Transverse colon (tissue), 4 donors: Measurements from ENCODE around the gene DMRT2. TPM values are rescaled to one million over a fixed set of nuclear protein-coding genes. Genes with fewer than 3 reads are reported as not detected.
A peak's percentile ranks its signal among the peaks of the same experiment; 100 is the strongest.

Experiments
- DNase-seq: peaks from one replicate; pipeline ENCODE4 v3.0.0-alpha.2; 2019
- H3K27ac ChIP-seq, 4 donors: fragments of 200-600 bp; sonication (generic); 2 replicates each; pipeline ENCODE4 v1.5.1; 2016 to 2018; ENCODE audit warnings: inconsistent platforms in 4 of 4
- H3K27me3 ChIP-seq: fragments of 200-600 bp; sonication (generic); 2 replicates; pipeline ENCODE4 v1.5.1; 2017; ENCODE audit warnings: inconsistent platforms
- H3K36me3 ChIP-seq, 4 donors: fragments of 200-600 bp; sonication (generic); 2 replicates each; pipeline ENCODE4 v1.5.1; 2017 to 2019; ENCODE audit warnings: inconsistent platforms in 4 of 4
- H3K4me1 ChIP-seq, 4 donors: fragments of 200-600 bp; sonication (generic); 2 replicates each; pipeline ENCODE4 v1.5.1; 2017 to 2020; ENCODE audit warnings: inconsistent platforms in 4 of 4
- H3K4me3 ChIP-seq, 4 donors: fragments of 200-600 bp; sonication (generic); 1 replicate in 1 of 4; 2 replicates in 3 of 4; pipeline versions ENCODE4 v1.5.1 to v1.6.1; 2017 to 2019; ENCODE audit warnings: inconsistent platforms in 4 of 4
- H3K9me3 ChIP-seq, 2 donors: fragments of 200-600 bp; sonication (generic); 2 replicates each; pipeline ENCODE4 v1.5.1; 2017 to 2019; ENCODE audit warnings: inconsistent platforms in 2 of 2
- CTCF ChIP-seq, 5 experiments: fragments of 200-600 bp in 3 of 5; fragments of 450-650 bp in 2 of 5; sonication (generic) in 3 of 5; IDR thresholded peaks; 1 replicate in 2 of 5; 2 replicates in 3 of 5; pipeline ENCODE4 v1.5.1; 2016 to 2017; ENCODE audit warnings: antibody characterized with exemption in 5 of 5, inconsistent platforms in 3 of 5, mild to moderate bottlenecking in 2 of 5, moderate library complexity in 1 of 5
- EP300 ChIP-seq: sonication (generic); formaldehyde crosslinking; IDR thresholded peaks from one replicate; pipeline ENCODE4 v1.6.1; 2017; ENCODE audit warnings: antibody characterized with exemption, low read depth
- POLR2A ChIP-seq: fragments of 450-650 bp; IDR thresholded peaks from one replicate; pipeline ENCODE4 v1.6.1; 2016; ENCODE audit warnings: antibody characterized with exemption, mild to moderate bottlenecking, moderate library complexity
- POLR2AphosphoS5 ChIP-seq, 3 donors: sonication (generic); formaldehyde crosslinking; IDR thresholded peaks; one replicate each; pipeline ENCODE4 v1.6.1; 2016; ENCODE audit warnings: antibody characterized with exemption in 3 of 3
- WGBS, 2 donors: methylation state at CpG; one replicate each; pipeline ENCODE4 v1.1.5; 2018; ENCODE audit warnings: low coverage in 1 of 2; 5-methylcytosine and 5-hydroxymethylcytosine counted together
- in situ Hi-C, 4 donors: fragments of 200-750 bp; cut with MboI; loops; one replicate each; pipeline versions ENCODE4 v1.15.0 to v1.15.1; 2017; ENCODE audit warnings: low sequenced_read_pairs in 3 of 4, low pct_ligation_motif_present in 1 of 4, low pct_unique_long_range_greater_than_20kb in 1 of 4
- intact Hi-C: fragments of 100-400 bp; cut with DNase I; formaldehyde crosslinking; loops from one replicate; pipeline ENCODE4 v1.15.1; 2023; ENCODE audit warnings: low total_unique reads
- total RNA-seq, 4 donors: library from RNA; depleted of rRNA; stranded (reverse); fragments of >200 nt; gene quantifications; one replicate each; pipeline ENCODE4 v1.1.0, GENCODE V29; 2016

DMRT2 gene
- total RNA-seq, 4 donors from 2014 or later = 1.1 to 3.8 (median 2.4) TPM

- no peaks in the 10 kb centered on the region for H3K36me3 ChIP-seq
- no peak overlapping the region for H3K27ac ChIP-seq
- TF ChIP-seq POLR2AphosphoS5 (IDR thresholded peaks at IDR 0.05) = no peak
- no peak for DNase-seq
- intact Hi-C loops (no loop called here), in situ Hi-C loops (no loop called here)
- H3K4me1 ChIP-seq = peaks cover 4 to 37% (median 32%) of the 10 kb centered on the region in 4 donors
- 42% methylated on average over 11 of the region's 11 CpGs; no CpG with 5 or more reads in 1 of the 2 donors for WGBS, 2 donors
- peaks cover 100% of the 10 kb centered on the region for H3K27me3 ChIP-seq
- no peaks in the 10 kb centered on the region for H3K9me3 ChIP-seq
- no peak overlapping the region for H3K4me3 ChIP-seq
Measured at GRCh38 chr9:1044643-1045042, 5.5 kb upstream of the DMRT2 start.

GRCh38 chr9:1046639-1047572, 3.3 kb upstream of the DMRT2 start:
- intact Hi-C loops = no loop called here
- Histone ChIP-seq H3K4me3 (peak overlapping the region in 1 of 4 donors; percentile 53), H3K9me3 (no peaks in the 10 kb centered on the region), H3K4me1 (peaks cover 4 to 58% (median 42%) of the 10 kb centered on the region in 4 donors), H3K36me3 (no peaks in the 10 kb centered on the region), H3K27ac (no peak overlapping the region), H3K27me3 (peaks cover 100% of the 10 kb centered on the region)
- DNase-seq = no peak
- TF ChIP-seq CTCF (IDR thresholded peaks at IDR 0.05) (no peak), POLR2A (no peak), POLR2AphosphoS5 (IDR thresholded peaks at IDR 0.05) (no peak), EP300 (no peak)
- WGBS, 2 donors = 42 to 48% methylated on average over 13 to 36 of the region's 36 CpGs
- in situ Hi-C loops = no loop called here

GRCh38 chr9:1047591-1048230, 2.4 kb upstream of the DMRT2 start:
- intact Hi-C loops (no loop called here), in situ Hi-C loops (no loop called here)
- Histone ChIP-seq H3K36me3 (no peaks in the 10 kb centered on the region), H3K27ac (peak overlapping the region in 1 of 4 donors; percentile 30), H3K9me3 (no peaks in the 10 kb centered on the region), H3K4me3 (peak overlapping the region in 3 of 4 donors; percentile 14 to 53 (median 31)), H3K4me1 (peaks cover 0 to 59% (median 42%) of the 10 kb centered on the region in 4 donors), H3K27me3 (peaks cover 100% of the 10 kb centered on the region)
- 5 to 7% methylated on average over 11 to 23 of the region's 23 CpGs for WGBS, 2 donors
- peak; percentile 63 for DNase-seq
- TF ChIP-seq CTCF (IDR thresholded peaks at IDR 0.05) (no peak), POLR2A (no peak), POLR2AphosphoS5 (IDR thresholded peaks at IDR 0.05) (no peak), EP300 (no peak)

GRCh38 chr9:1048231-1048619, 1.9 kb upstream of the DMRT2 start:
- 33% methylated on average over 8 of the region's 8 CpGs for WGBS, 2 donors
- no peaks in the 10 kb centered on the region for H3K36me3 ChIP-seq
- H3K4me3 ChIP-seq = peak overlapping the region in 3 of 4 donors; percentile 14 to 53 (median 31)
- in situ Hi-C loops (no loop called here), intact Hi-C loops (no loop called here)
- H3K9me3 ChIP-seq = no peaks in the 10 kb centered on the region
- peaks cover 100% of the 10 kb centered on the region for H3K27me3 ChIP-seq
- H3K4me1 ChIP-seq = peaks cover 0 to 59% (median 42%) of the 10 kb centered on the region in 4 donors
- TF ChIP-seq POLR2A (no peak), CTCF (IDR thresholded peaks at IDR 0.05) (no peak), EP300 (no peak), POLR2AphosphoS5 (IDR thresholded peaks at IDR 0.05) (no peak)
- H3K27ac ChIP-seq = peak overlapping the region in 1 of 4 donors; percentile 30
- DNase-seq = no peak
